HCT116 (cell line): ENCODE results near the gene INAFM1.

ENCODE experiments used
- CTCF ChIP-seq, 3 experiments: fragments of 200-600 bp in 1 of 3; sonication (generic) in 1 of 3; IDR thresholded peaks in 2 of 3; conservative IDR thresholded peaks in 1 of 3; 2 replicates each; pipeline ENCODE4 v1.5.1; 2012 to 2017; ENCODE audit warnings: low read depth in 2 of 3, low read length in 2 of 3, antibody characterized with exemption in 1 of 3, borderline replicate concordance in 1 of 3, control low read depth in 1 of 3, mild to moderate bottlenecking in 1 of 3, mixed read lengths in 1 of 3, mixed run types in 1 of 3, moderate library complexity in 1 of 3; ENCODE audit not compliant: insufficient read depth in 1 of 3
- EZH2 ChIP-seq: fragments of 200-600 bp; sonication (generic); IDR thresholded peaks from 2 replicates; pipeline ENCODE4 v1.6.1; 2017; ENCODE audit warnings: antibody characterized with exemption, mixed run types
- JUND ChIP-seq: IDR thresholded peaks from 2 replicates; pipeline ENCODE4 v1.6.1; 2012
- MAX ChIP-seq: IDR thresholded peaks from 2 replicates; pipeline ENCODE4 v1.6.1; 2012
- POLR2A ChIP-seq: IDR thresholded peaks from 2 replicates; pipeline ENCODE4 v1.7.0; 2011; ENCODE audit warnings: borderline replicate concordance; ENCODE audit not compliant: insufficient read depth, insufficient read length; ENCODE audit errors: extremely low read depth
- POLR2AphosphoS5 ChIP-seq: IDR thresholded peaks from 2 replicates; pipeline ENCODE4 v1.6.1; 2011; ENCODE audit warnings: mild to moderate bottlenecking, low read depth, low read length, moderate library complexity
- REST ChIP-seq: IDR thresholded peaks from 2 replicates; pipeline ENCODE4 v1.6.1; 2012; ENCODE audit warnings: low read depth
- SIN3A ChIP-seq: IDR thresholded peaks from 2 replicates; pipeline ENCODE4 v1.6.1; 2012; ENCODE audit warnings: low read depth
- SRF ChIP-seq: IDR thresholded peaks from 2 replicates; pipeline ENCODE4 v1.6.1; 2012; ENCODE audit warnings: low read depth
- ZNF274 ChIP-seq: fragments of 200-500 bp; sonication (Bioruptor generic); IDR thresholded peaks from 2 replicates; pipeline ENCODE4 v1.6.1; 2014; ENCODE audit warnings: mild to moderate bottlenecking, low read depth, low read length, inconsistent platforms

- TF ChIP-seq SRF (no peak), JUND (no peak), REST (no peak), SIN3A (no peak), ZNF274 (no peak), POLR2A (no peak), CTCF (IDR thresholded peaks at IDR 0.05 in 2 of 3, conservative IDR thresholded peaks at IDR 0.05 in 1 of 3; ENCODE audit: borderline replicate concordance in 1 of 3, insufficient read depth in 1 of 3, low read depth in 2 of 3, low read length in 2 of 3) (no peak), EZH2 (no peak), POLR2AphosphoS5 (no peak), MAX (no peak)
Observed at GRCh38 chr19:47310323-47310722, 35.6 kb downstream of the INAFM1 start.
